GM23248 (cell line): ENCODE measurements around the gene ASIC1. TPM values are rescaled to one million over a fixed set of nuclear protein-coding genes. Genes with fewer than 3 reads are reported as not detected.

ENCODE experiments used
- DNase-seq: peaks from one replicate; pipeline ENCODE4 v3.0.0-alpha.2; 2015
- H2AFZ ChIP-seq: fragments of 200-600 bp; sonication (generic); 2 replicates; pipeline ENCODE4 v1.6.1; 2016; ENCODE audit warnings: antibody characterized with exemption
- H3F3A ChIP-seq: fragments of 200-600 bp; sonication (generic); 2 replicates; pipeline ENCODE4 v1.6.1; 2016; ENCODE audit warnings: mild to moderate bottlenecking, antibody characterized with exemption, mixed run types; ENCODE audit not compliant: insufficient read depth
- H3K27ac ChIP-seq: fragments of 200-600 bp; sonication (generic); 2 replicates; pipeline ENCODE4 v1.5.1; 2016; ENCODE audit warnings: mild to moderate bottlenecking
- H3K27me3 ChIP-seq: fragments of 200-600 bp; sonication (generic); replicated peaks from 2 replicates; pipeline ENCODE4 v1.6.1; 2016; ENCODE audit warnings: mild to moderate bottlenecking; ENCODE audit not compliant: insufficient read depth
- H3K36me3 ChIP-seq: fragments of 200-600 bp; sonication (generic); 2 replicates; pipeline ENCODE4 v1.6.1; 2016; ENCODE audit warnings: low read depth, mild to moderate bottlenecking
- H3K4me1 ChIP-seq: fragments of 200-600 bp; sonication (generic); 2 replicates; pipeline ENCODE4 v1.6.1; 2016; ENCODE audit warnings: mild to moderate bottlenecking; ENCODE audit not compliant: insufficient read depth
- H3K4me2 ChIP-seq: fragments of 200-600 bp; sonication (generic); one replicate; pipeline ENCODE4 v1.6.1; 2016; ENCODE audit warnings: mild to moderate bottlenecking; ENCODE audit not compliant: unreplicated experiment
- H3K4me3 ChIP-seq: fragments of 200-600 bp; sonication (generic); 2 replicates; pipeline ENCODE4 v1.5.1; 2016; ENCODE audit warnings: mild to moderate bottlenecking
- H3K79me2 ChIP-seq: fragments of 200-600 bp; sonication (generic); 2 replicates; pipeline ENCODE4 v1.6.1; 2016; ENCODE audit warnings: mild to moderate bottlenecking; ENCODE audit not compliant: insufficient read depth
- H3K9ac ChIP-seq: fragments of 200-600 bp; sonication (generic); 2 replicates; pipeline ENCODE4 v1.6.1; 2016; ENCODE audit warnings: mild to moderate bottlenecking
- H3K9me2 ChIP-seq: fragments of 200-600 bp; sonication (generic); 2 replicates; pipeline ENCODE4 v1.6.1; 2016; ENCODE audit warnings: mixed run types, mild to moderate bottlenecking, moderate library complexity; ENCODE audit not compliant: insufficient read depth
- H3K9me3 ChIP-seq: fragments of 200-600 bp; sonication (generic); one replicate; pipeline ENCODE4 v1.6.1; 2017; ENCODE audit warnings: low read depth
- H4K20me1 ChIP-seq: fragments of 200-600 bp; sonication (generic); 2 replicates; pipeline ENCODE4 v1.6.0; 2016; ENCODE audit not compliant: insufficient read depth
- EZH2 ChIP-seq: fragments of 200-600 bp; sonication (generic); IDR thresholded peaks from 2 replicates; pipeline ENCODE4 v1.6.1; 2018; ENCODE audit warnings: antibody characterized with exemption, mild to moderate bottlenecking; ENCODE audit not compliant: insufficient read depth, poor library complexity, severe bottlenecking
- EZH2phosphoT487 ChIP-seq: fragments of 200-600 bp; sonication (generic); IDR thresholded peaks from 2 replicates; pipeline ENCODE4 v1.6.1; 2018; ENCODE audit warnings: antibody characterized with exemption, moderate library complexity, mild to moderate bottlenecking, low read depth; ENCODE audit not compliant: insufficient read depth
- WGBS, 2 experiments: methylation state at CpG; one replicate each; pipeline ENCODE4 v1.1.6; 2015 to 2017; ENCODE audit warnings: low lambda C conversion rate in 2 of 2, low coverage in 1 of 2; ENCODE audit errors: missing lambda C conversion rate in 2 of 2; 5-methylcytosine and 5-hydroxymethylcytosine counted together
- in situ Hi-C: fragments of 300-500 bp; cut with MboI; formaldehyde crosslinking; loops from 2 replicates; pipeline ENCODE4 v1.15.0; 2020
- polyA plus RNA-seq: library from polyadenylated mRNA; unstranded; fragments of >200 nt; fragmentation: Nextera tagmentation; extraction: Ambion mirVana; gene quantifications from 2 replicates; pipeline ENCODE4 v1.2.1, GENCODE V29; 2016
- total RNA-seq: library from RNA; depleted of rRNA; stranded (reverse); fragments of >200 nt; shearing (Covaris generic); gene quantifications from 2 replicates; pipeline ENCODE4 v1.2.3, GENCODE V29; 2014

Gene ASIC1
- total and polyA plus RNA-seq, 2 experiments from 2014 or later, result 1.4 to 1.9 TPM

- Histone ChIP-seq H3K79me2 (no peaks in the 10 kb centered on the region), H3K27me3 (no peaks in the 10 kb centered on the region), H3K4me2 (no peak overlapping the region), H3K9me2 (no peaks in the 10 kb centered on the region), H3K9me3 (no peaks in the 10 kb centered on the region), H3K9ac (no peak overlapping the region), H3K4me1 (no peaks in the 10 kb centered on the region), H4K20me1 (no peaks in the 10 kb centered on the region), H3K36me3 (no peaks in the 10 kb centered on the region), H3K4me3 (no peak overlapping the region), H3F3A (no peaks in the 10 kb centered on the region), H2AFZ (no peak overlapping the region), H3K27ac (no peak overlapping the region)
- DNase-seq, result no peak
- 53 to 56% methylated on average over 6 of the region's 6 CpGs for WGBS, 2 experiments
- TF ChIP-seq EZH2 (no peak), EZH2phosphoT487 (no peak)
- in situ Hi-C loops, result no loop called here
Observed at GRCh38 chr12:50043854-50044253, 13.5 kb upstream of the ASIC1 start.

GRCh38 chr12:50047693-50048250, 9.6 kb upstream of the ASIC1 start:
- Histone ChIP-seq H4K20me1 (no peaks in the 10 kb centered on the region), H3K27ac (no peak overlapping the region), H3F3A (no peaks in the 10 kb centered on the region), H2AFZ (no peak overlapping the region), H3K36me3 (no peaks in the 10 kb centered on the region), H3K4me1 (no peaks in the 10 kb centered on the region), H3K9me3 (no peaks in the 10 kb centered on the region), H3K4me3 (no peak overlapping the region), H3K27me3 (peaks cover 9% of the 10 kb centered on the region; the same call in 1 of the 2 replicates), H3K9me2 (no peaks in the 10 kb centered on the region), H3K79me2 (no peaks in the 10 kb centered on the region), H3K4me2 (no peak overlapping the region), H3K9ac (no peak overlapping the region)
- TF ChIP-seq EZH2phosphoT487 (no peak), EZH2 (no peak)
- no peak for DNase-seq
- WGBS, 2 experiments, result 77 to 85% methylated on average over 7 of the region's 7 CpGs
- in situ Hi-C loops, result no loop called here

- peaks cover 9% of the 10 kb centered on the region; the same call in 1 of the 2 replicates for H3K27me3 ChIP-seq
- no peaks in the 10 kb centered on the region for H4K20me1 ChIP-seq
- H3K79me2 ChIP-seq, result no peaks in the 10 kb centered on the region
- TF ChIP-seq EZH2 (no peak), EZH2phosphoT487 (no peak)
- no peak overlapping the region for H3K27ac ChIP-seq
- H3K9ac ChIP-seq, result no peak overlapping the region
- no peaks in the 10 kb centered on the region for H3K9me2 ChIP-seq
- no peaks in the 10 kb centered on the region for H3K36me3 ChIP-seq
- no peak overlapping the region for H3K4me2 ChIP-seq
- peak overlapping the region; percentile 92; the same call in 1 of the 2 replicates for H2AFZ ChIP-seq
- no peaks in the 10 kb centered on the region for H3K4me1 ChIP-seq
- 89 to 98% methylated on average over 3 of the region's 3 CpGs for WGBS, 2 experiments
- in situ Hi-C loops, result loop anchor here (10.0 to 25.0 kb wide), 2 partner anchors 187 to 275 kb away; no protein-coding TSS in a partner anchor
- no peaks in the 10 kb centered on the region for H3K9me3 ChIP-seq
- DNase-seq, result no peak
- no peaks in the 10 kb centered on the region for H3F3A ChIP-seq
- H3K4me3 ChIP-seq, result no peak overlapping the region
Observed at GRCh38 chr12:50049254-50050118, 7.9 kb upstream of the ASIC1 start.

- H3K4me2 ChIP-seq, result peak overlapping the region; percentile 89
- no peak for TF ChIP-seq EZH2phosphoT487
- no peak for TF ChIP-seq EZH2
- in situ Hi-C loops, result loop anchor here (10.0 to 25.0 kb wide), 2 partner anchors 188 to 275 kb away; no protein-coding TSS in a partner anchor
Observed at GRCh38 chr12:50050119-50050385, 7.3 kb upstream of the ASIC1 start.

More at GRCh38 chr12:50050119-50050385, 7.3 kb upstream of the ASIC1 start:
- Histone ChIP-seq H3K27me3 (peaks cover 9% of the 10 kb centered on the region; the same call in 1 of the 2 replicates), H3K9me2 (no peaks in the 10 kb centered on the region), H3K36me3 (no peaks in the 10 kb centered on the region), H3K4me3 (peak overlapping the region; percentile 59; the same call in 1 of the 2 replicates), H3K79me2 (no peaks in the 10 kb centered on the region), H3F3A (no peaks in the 10 kb centered on the region), H3K9me3 (no peaks in the 10 kb centered on the region), H3K27ac (no peak overlapping the region), H3K9ac (peak overlapping the region; percentile 23; the same call in 1 of the 2 replicates), H4K20me1 (no peaks in the 10 kb centered on the region), H3K4me1 (no peaks in the 10 kb centered on the region), H2AFZ (peak overlapping the region; percentile 92)
- no peak for DNase-seq
- 49 to 56% methylated on average over 3 of the region's 3 CpGs for WGBS, 2 experiments
